ENCODE results near the gene ANTXR2. TPM values are rescaled to one million over a fixed set of nuclear protein-coding genes. Genes with fewer than 3 reads are reported as not detected.

The ANTXR2 gene
- total and polyA plus RNA-seq, 9 of the 15 experiments (the other 6 are each of a cell fraction or from before 2014, with no cell fraction given): 10.1 to 83.8 (median 60.3) TPM

DNA sequence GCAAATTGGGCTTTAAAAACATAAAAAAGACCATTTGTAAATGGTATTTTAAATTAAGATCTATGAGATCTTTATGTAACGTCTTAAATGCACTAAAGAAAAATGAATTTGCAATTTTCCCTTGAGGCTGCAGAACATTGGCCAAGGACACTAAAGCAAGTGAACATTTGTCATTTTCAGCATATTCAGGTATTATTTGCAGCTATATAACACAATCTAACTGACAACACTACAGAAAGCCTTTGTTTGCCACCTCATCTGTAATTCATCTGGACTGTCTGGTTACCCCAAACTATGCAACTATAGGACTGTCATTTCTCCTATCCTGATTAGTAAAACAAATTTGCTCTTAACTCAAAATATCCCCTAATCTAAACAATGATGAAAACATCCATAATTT, 74.8 kb downstream of the ANTXR2 start:
- CTCF ChIA-PET (ENCODE audit: low intra/inter-chr PET ratio): no interaction called here

More for the DNA sequence above, 74.8 kb downstream of the ANTXR2 start:
- intact Hi-C loops (cut with micrococcal nuclease): no loop called here
- FAIRE-seq (no peak), DNase-seq (ENCODE audit: extremely low read depth in 1 of 4, low spot score in 3 of 4) (no peak), ATAC-seq (no peak)
- no peaks in the 10 kb centered on the region for H4K20me1 ChIP-seq (replicated peaks; ENCODE audit: control insufficient read depth, insufficient read depth, low read length)
- H3K4me3 ChIP-seq: no peak overlapping the region
- no peak overlapping the region for H2AFZ ChIP-seq (ENCODE audit: low read depth, low read length)
- no peaks in the 10 kb centered on the region for H3K9me1 ChIP-seq (ENCODE audit: control insufficient read depth, insufficient read depth, low read length)
- TF ChIP-seq ZNF551 (CRISPR knock-in tag; IDR thresholded peaks at IDR 0.05): no peak
- no peak for TF ChIP-seq ZBTB26 (CRISPR knock-in tag; IDR thresholded peaks at IDR 0.05)
- no peak for TF ChIP-seq ZNF586 (CRISPR knock-in tag; conservative IDR thresholded peaks at IDR 0.05)
- TF ChIP-seq RAD51 (IDR thresholded peaks at IDR 0.05; ENCODE audit: borderline replicate concordance, low read depth): no peak
- TF ChIP-seq ZNF263 (CRISPR knock-in tag; IDR thresholded peaks at IDR 0.05; ENCODE audit: borderline replicate concordance): no peak
- no peak for TF ChIP-seq CREB5 (CRISPR knock-in tag; IDR thresholded peaks at IDR 0.05)
- POLR2A ChIA-PET: no interaction called here
- H3K4me2 ChIP-seq (ENCODE audit: insufficient read depth, low read length): no peak overlapping the region
- 0 out of 2 replicates have a peak, but pooled peaks cover 3% of the 10 kb centered on the region for H3K9me3 ChIP-seq (replicated peaks; ENCODE audit: control insufficient read depth, insufficient read depth, low read depth, low read length)
- peaks cover 11% of the 10 kb centered on the region; the same call in 2 of the 3 replicates for H3K36me3 ChIP-seq (ENCODE audit: control insufficient read depth, insufficient read depth, low read length)
- WGBS (ENCODE audit: insufficient coverage, low coverage, missing lambda C conversion rate): 94% methylated on average over 1 of the region's 1 CpG
- H3K27me3 ChIP-seq (ENCODE audit: control insufficient read depth in 2 of 2, insufficient read depth in 2 of 2, low read length in 2 of 2): no peaks in the 10 kb centered on the region
- in situ Hi-C loops (cut with MboI): no loop called here
- no TSS peak for BruUV-seq (replicated peaks)
- H3K9ac ChIP-seq (ENCODE audit: insufficient read depth in 1 of 2, low read depth in 2 of 2, low read length in 2 of 2): no peak overlapping the region
- H3K79me2 ChIP-seq (ENCODE audit: control insufficient read depth, insufficient read depth, low read length): peaks cover 13% of the 10 kb centered on the region; the same call in 2 of the 3 replicates
- no peaks in the 10 kb centered on the region for H3K4me1 ChIP-seq (replicated peaks in 1 of 2; ENCODE audit: control insufficient read depth in 2 of 2, insufficient read depth in 2 of 2, low read length in 2 of 2)
- H3K27ac ChIP-seq (ENCODE audit: extremely low read depth, low read depth, low read length): no peak overlapping the region

All from K562 (cell line).